Bladder microvascular endothelial cell (primary cell): Measurements from ENCODE around the gene ZNF263. TPM values are rescaled to one million over a fixed set of nuclear protein-coding genes. Genes with fewer than 3 reads are reported as not detected.

ENCODE experiments used
- total RNA-seq: library from RNA; depleted of rRNA; stranded (reverse); fragments of >200 nt; gene quantifications from 2 replicates; pipeline ENCODE4 v1.2.3, GENCODE V29; 2014

Gene ZNF263
- 30.6 and 45.6 TPM in 2 replicates for total RNA-seq

GRCh38 chr16:3282730-3283542 lies at the start of gene ZNF263:
Gene ZNF263 (plus strand): TSS chr16:3283491. CDS start chr16:3283819, 328 bp downstream.

GRCh38 chr16:3234857-3235561 lies 48.3 kb upstream of the ZNF263 start, which contains the start of gene ZNF200:
Gene ZNF200 (minus strand): TSS chr16:3235158. CDS start chr16:3233755, 1,403 bp downstream.

GRCh38 chr16:3256146-3256865 lies 27.0 kb upstream of the ZNF263 start, which contains the start of gene MEFV:
Gene MEFV (minus strand): TSS chr16:3256633. CDS start chr16:3256587, 46 bp downstream.

GRCh38 chr16:3305109-3306068 lies 22.1 kb downstream of the ZNF263 start, which contains the start of the genes TIGD7 and ZNF75A:
Gene TIGD7 (minus strand): TSS chr16:3305430. CDS start chr16:3300614, 4,816 bp downstream.
Gene ZNF75A (plus strand): TSS chr16:3305497. CDS start chr16:3308429, 2,932 bp downstream.

Other genes starting within 250 kb of the ZNF263 start
- gene BICDL2, start 246.5 kb upstream of the ZNF263 start, total RNA-seq, result not detected in 2 replicates
- gene MMP25, start 236.9 kb upstream of the ZNF263 start, total RNA-seq, result under 0.01 and 0.06 TPM in 2 replicates
- 105 and 319 TPM in 2 replicates for gene IL32, start 217.9 kb upstream of the ZNF263 start, total RNA-seq
- gene ZSCAN10, start 184.2 kb upstream of the ZNF263 start, total RNA-seq, result not detected in 2 replicates
- 15.6 and 27.2 TPM in 2 replicates for gene ZNF205, start 170.9 kb upstream of the ZNF263 start, total RNA-seq
- 4.2 and 7.5 TPM in 2 replicates for gene ZNF213, start 148.5 kb upstream of the ZNF263 start, total RNA-seq
- gene OR1F1, start 95.3 kb upstream of the ZNF263 start, total RNA-seq, result not detected in 2 replicates
- 8.4 and 11.0 TPM in 2 replicates for gene ZNF200, start 48.3 kb upstream of the ZNF263 start, total RNA-seq
- gene MEFV, start 26.9 kb upstream of the ZNF263 start, total RNA-seq, result 0.13 TPM in 1 of 2 replicates, not detected in the other
- gene TIGD7, start 21.9 kb downstream of the ZNF263 start, total RNA-seq, result 2.6 and 3.7 TPM in 2 replicates
- 13.4 and 23.4 TPM in 2 replicates for gene ZNF75A, start 22.0 kb downstream of the ZNF263 start, total RNA-seq
- not detected in 2 replicates for gene OR2C1, start 72.4 kb downstream of the ZNF263 start, total RNA-seq
- 6.0 and 8.9 TPM in 2 replicates for gene ZSCAN32, start 117.5 kb downstream of the ZNF263 start, total RNA-seq
- gene ZNF174, start 117.7 kb downstream of the ZNF263 start, total RNA-seq, result 4.8 and 4.9 TPM in 2 replicates
- 1.3 and 2.3 TPM in 2 replicates for gene ZNF597, start 160.0 kb downstream of the ZNF263 start, total RNA-seq
- 6.6 and 17.7 TPM in 2 replicates for gene NAA60, start 160.2 kb downstream of the ZNF263 start, total RNA-seq
- not detected in 2 replicates for gene C16orf90, start 212.0 kb downstream of the ZNF263 start, total RNA-seq
- gene CLUAP1, start 217.5 kb downstream of the ZNF263 start, total RNA-seq, result 7.1 and 15.6 TPM in 2 replicates